Liver (tissue), 9 donors: ENCODE measurements around the gene TAF4. TPM values are rescaled to one million over a fixed set of nuclear protein-coding genes. Genes with fewer than 3 reads are reported as not detected.

Experiments used
- DNase-seq: peaks from one replicate; pipeline ENCODE4 v3.0.0-alpha.2; 2017; ENCODE audit warnings: low spot score
- H3K27ac ChIP-seq, 2 donors: one replicate each; pipeline ENCODE4 v1.7.0; 2013; ENCODE audit warnings: inconsistent platforms in 2 of 2, low read length in 2 of 2, control low read depth in 1 of 2, low read depth in 1 of 2, mild to moderate bottlenecking in 1 of 2
- H3K27me3 ChIP-seq, 4 donors: one replicate each; pipeline versions ENCODE4 v1.6.1 to v1.7.0; 2013; ENCODE audit warnings: low read length in 3 of 4, inconsistent platforms in 1 of 4, mild to moderate bottlenecking in 1 of 4, moderate library complexity in 1 of 4; ENCODE audit not compliant: control insufficient read depth in 4 of 4, insufficient read depth in 4 of 4
- H3K36me3 ChIP-seq, 4 donors: one replicate each; pipeline versions ENCODE4 v1.6.1 to v1.7.0; 2013; ENCODE audit warnings: low read length in 3 of 4, mild to moderate bottlenecking in 3 of 4, low read depth in 1 of 4, moderate library complexity in 1 of 4; ENCODE audit not compliant: control insufficient read depth in 4 of 4, insufficient read depth in 3 of 4
- H3K4me1 ChIP-seq, 4 donors: one replicate each; pipeline versions ENCODE4 v1.6.1 to v1.7.0; 2013; ENCODE audit warnings: low read length in 3 of 4, mild to moderate bottlenecking in 3 of 4, moderate library complexity in 1 of 4; ENCODE audit not compliant: control insufficient read depth in 4 of 4, insufficient read depth in 4 of 4
- H3K4me3 ChIP-seq, 3 donors: one replicate each; pipeline versions ENCODE4 v1.6.1 to v1.7.0; 2013; ENCODE audit warnings: low read length in 3 of 3, control low read depth in 1 of 3, low read depth in 1 of 3, mild to moderate bottlenecking in 1 of 3
- H3K9ac ChIP-seq, 2 donors: one replicate each; pipeline ENCODE4 v1.7.0; 2013; ENCODE audit warnings: low read length in 2 of 2, mild to moderate bottlenecking in 2 of 2, moderate library complexity in 2 of 2, control low read depth in 1 of 2, low read depth in 1 of 2
- H3K9me3 ChIP-seq, 4 donors: one replicate each; pipeline versions ENCODE4 v1.6.1 to v1.7.0; 2013; ENCODE audit warnings: low read length in 3 of 4; ENCODE audit not compliant: control insufficient read depth in 4 of 4
- ATF3 ChIP-seq: IDR thresholded peaks from 2 replicates; pipeline ENCODE4 v1.6.1; 2016; ENCODE audit warnings: antibody characterized with exemption
- CTCF ChIP-seq: fragments of 150-350 bp; IDR thresholded peaks from 2 replicates; pipeline ENCODE4 v1.5.1; 2017; ENCODE audit warnings: improper control_type of control experiment, low read depth, low read length; ENCODE audit not compliant: missing input control
- EGR1 ChIP-seq, 2 donors: IDR thresholded peaks; 2 replicates each; pipeline ENCODE4 v1.6.1; 2016 to 2018; ENCODE audit warnings: antibody characterized with exemption in 2 of 2, low read depth in 2 of 2
- FOXA1 ChIP-seq: IDR thresholded peaks from 2 replicates; pipeline ENCODE4 v1.6.1; 2016; ENCODE audit warnings: antibody characterized with exemption
- FOXA2 ChIP-seq: IDR thresholded peaks from 2 replicates; pipeline ENCODE4 v1.6.1; 2016; ENCODE audit warnings: antibody characterized with exemption
- GABPA ChIP-seq, 2 donors: IDR thresholded peaks in 1 of 2; conservative IDR thresholded peaks in 1 of 2; 2 replicates each; pipeline ENCODE4 v1.6.1; 2016; ENCODE audit warnings: antibody characterized with exemption in 2 of 2, mild to moderate bottlenecking in 1 of 2, moderate library complexity in 1 of 2
- HNF4A ChIP-seq, 2 donors: conservative IDR thresholded peaks; 2 replicates each; pipeline ENCODE4 v1.6.1; 2016; ENCODE audit warnings: antibody characterized with exemption in 2 of 2, mild to moderate bottlenecking in 2 of 2
- HNF4G ChIP-seq: IDR thresholded peaks from 2 replicates; pipeline ENCODE4 v1.6.1; 2016; ENCODE audit warnings: antibody characterized with exemption
- JUND ChIP-seq, 2 donors: IDR thresholded peaks; 2 replicates each; pipeline ENCODE4 v1.6.1; 2016; ENCODE audit warnings: antibody characterized with exemption in 2 of 2
- MAX ChIP-seq: IDR thresholded peaks from 2 replicates; pipeline ENCODE4 v1.6.1; 2016; ENCODE audit warnings: antibody characterized with exemption
- NR2F2 ChIP-seq: IDR thresholded peaks from 2 replicates; pipeline ENCODE4 v1.6.1; 2016; ENCODE audit warnings: antibody characterized with exemption
- REST ChIP-seq: IDR thresholded peaks from 2 replicates; pipeline ENCODE4 v1.6.1; 2016; ENCODE audit warnings: antibody characterized with exemption, mild to moderate bottlenecking
- RXRA ChIP-seq, 2 donors: IDR thresholded peaks; 2 replicates each; pipeline ENCODE4 v1.6.1; 2017 to 2018; ENCODE audit warnings: antibody characterized with exemption in 2 of 2, mild to moderate bottlenecking in 1 of 2
- SP1 ChIP-seq: IDR thresholded peaks from 2 replicates; pipeline ENCODE4 v1.6.1; 2018; ENCODE audit warnings: antibody characterized with exemption, mild to moderate bottlenecking
- TAF1 ChIP-seq: conservative IDR thresholded peaks from 2 replicates; pipeline ENCODE4 v1.6.1; 2016; ENCODE audit warnings: antibody characterized with exemption, mild to moderate bottlenecking
- YY1 ChIP-seq: IDR thresholded peaks from 2 replicates; pipeline ENCODE4 v1.6.1; 2016; ENCODE audit warnings: antibody characterized with exemption, mild to moderate bottlenecking
- ZBTB33 ChIP-seq: IDR thresholded peaks from 2 replicates; pipeline ENCODE4 v1.6.1; 2016; ENCODE audit warnings: antibody characterized with exemption
- WGBS: extraction: QIAGEN DNeasy Blood & Tissue Kit; methylation state at CpG from one replicate; pipeline ENCODE4 v1.1.7; 2013; 5-methylcytosine and 5-hydroxymethylcytosine counted together
- polyA plus RNA-seq, 2 donors: library from polyadenylated mRNA; stranded (reverse) in 1 of 2; unstranded in 1 of 2; fragments of 200-250 nt in 1 of 2; fragments of >200 nt in 1 of 2; fragmentation: Nextera tagmentation in 1 of 2; extraction: Ambion mirVana in 1 of 2; gene quantifications; one replicate each; pipeline versions ENCODE4 v1.2.1 to v1.2.3, GENCODE V29; 2013 to 2015
- total RNA-seq, 2 donors: library from RNA; depleted of rRNA; stranded (reverse); fragments of >200 nt; gene quantifications; one replicate each; pipeline ENCODE4 v1.2.3, GENCODE V29; 2014
- donor health status: healthy.
- donor health status: healthy.
- donor health status: healthy.
- donor health status: healthy.
- donor health status: healthy.

Gene TAF4
- total and polyA plus RNA-seq, 4 donors: 2.0 to 11.8 (median 5.6) TPM

GRCh38 chr20:61927193-61927825, 138.4 kb downstream of the TAF4 start (continued):
- TF ChIP-seq REST (no peak), RXRA (IDR thresholded peaks at IDR 0.05) (no peak), CTCF (no peak)

GRCh38 chr20:61926796-61927192, 138.9 kb downstream of the TAF4 start:
- 92% methylated on average over 23 of the region's 23 CpGs for WGBS

More at GRCh38 chr20:61926796-61927192, 138.9 kb downstream of the TAF4 start:
- Histone ChIP-seq H3K4me1 (no peaks in the 10 kb centered on the region), H3K4me3 (no peak overlapping the region), H3K36me3 (no peaks in the 10 kb centered on the region), H3K9ac (no peak overlapping the region), H3K9me3 (no peaks in the 10 kb centered on the region), H3K27ac (no peak overlapping the region), H3K27me3 (no peaks in the 10 kb centered on the region)
- TF ChIP-seq REST (no peak), CTCF (no peak), RXRA (IDR thresholded peaks at IDR 0.05) (no peak), TAF1 (no peak), FOXA1 (no peak), EGR1 (IDR thresholded peaks at IDR 0.05; ENCODE audit: low read depth in 2 of 2) (no peak), ATF3 (no peak), SP1 (no peak), ZBTB33 (no peak), FOXA2 (no peak), GABPA (IDR thresholded peaks at IDR 0.05 in 1 of 2, conservative IDR thresholded peaks at IDR 0.05 in 1 of 2) (no peak), HNF4G (no peak), YY1 (no peak), HNF4A (conservative IDR thresholded peaks at IDR 0.05) (no peak), MAX (no peak), NR2F2 (no peak), JUND (IDR thresholded peaks at IDR 0.05) (no peak)
- DNase-seq: no peak
